GM19455 (cell line): ENCODE measurements around the gene ZNF286A.
"Not testable (repeated sequence)": the region's sequence is repeated elsewhere in the genome, so short reads cannot be mapped to it uniquely, and the experiment has no call there.

Experiments used
- ATAC-seq: cut with Tn5 transposase; IDR thresholded peaks from one replicate; pipeline ENCODE4 v1.9.1; 2021; ENCODE audit not compliant: unreplicated experiment

ZNF286A gene

DNA sequence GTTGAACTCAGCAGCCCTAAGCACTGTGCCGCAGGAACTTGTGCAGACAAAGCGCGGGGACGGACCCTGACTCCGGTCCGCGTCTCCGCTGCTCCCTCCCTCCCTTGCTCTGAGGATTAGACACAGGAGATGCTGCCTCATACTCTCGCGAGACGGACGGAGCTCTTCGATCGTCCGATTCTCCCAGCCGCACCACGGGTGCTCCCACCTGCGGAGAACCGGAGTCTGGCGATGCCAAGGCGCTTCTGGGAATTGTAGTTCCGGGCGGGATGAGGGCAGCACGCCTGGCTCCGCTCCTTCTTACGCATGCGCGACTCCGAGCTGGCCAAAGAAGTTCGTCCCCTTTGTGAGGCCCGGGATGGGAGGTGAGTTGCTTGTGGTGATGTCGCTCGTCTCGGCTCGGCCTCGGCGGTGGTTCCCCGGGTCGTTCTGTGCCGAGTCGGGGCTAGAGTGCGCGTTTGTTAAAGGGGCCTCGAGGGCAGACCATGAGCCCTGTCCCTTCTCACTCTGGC is at the start of gene ZNF286A:
ZNF286A (plus strand) TSS at position 340 of the 512 bp plus-strand sequence. CDS start 578 bp downstream, outside the sequence.
- ATAC-seq: peak; percentile 99

DNA sequence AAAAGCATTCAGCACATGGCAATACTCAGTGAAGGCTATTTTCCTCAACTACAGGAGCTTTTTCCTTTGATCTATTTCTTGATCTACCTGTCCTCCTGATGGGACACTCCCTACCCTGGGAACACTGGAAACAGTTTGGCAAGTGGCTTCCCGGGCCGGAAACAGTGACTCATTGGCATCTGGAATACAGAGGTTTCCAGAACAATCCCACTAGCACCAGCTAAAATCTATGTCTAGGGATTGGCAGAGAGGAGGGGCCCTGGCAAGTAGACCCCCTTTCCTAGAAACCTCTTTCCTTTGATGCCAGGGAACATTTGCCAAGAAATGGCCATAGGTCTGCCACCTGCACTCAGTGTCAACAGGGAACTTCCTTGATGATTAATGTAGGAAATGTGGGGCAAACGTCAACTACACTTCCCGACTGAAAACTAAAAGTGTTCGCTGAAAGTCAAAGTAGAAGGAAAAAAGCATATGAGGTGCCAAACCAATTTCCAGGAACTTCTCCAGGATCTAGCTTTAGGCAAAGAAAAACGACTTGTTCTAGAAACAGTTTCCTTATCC is 49.6 kb upstream of the ZNF286A start:
- ATAC-seq: no peak

- no peak for ATAC-seq
Observed at GRCh38 chr17:15650741-15651582, 48.6 kb upstream of the ZNF286A start.

DNA sequence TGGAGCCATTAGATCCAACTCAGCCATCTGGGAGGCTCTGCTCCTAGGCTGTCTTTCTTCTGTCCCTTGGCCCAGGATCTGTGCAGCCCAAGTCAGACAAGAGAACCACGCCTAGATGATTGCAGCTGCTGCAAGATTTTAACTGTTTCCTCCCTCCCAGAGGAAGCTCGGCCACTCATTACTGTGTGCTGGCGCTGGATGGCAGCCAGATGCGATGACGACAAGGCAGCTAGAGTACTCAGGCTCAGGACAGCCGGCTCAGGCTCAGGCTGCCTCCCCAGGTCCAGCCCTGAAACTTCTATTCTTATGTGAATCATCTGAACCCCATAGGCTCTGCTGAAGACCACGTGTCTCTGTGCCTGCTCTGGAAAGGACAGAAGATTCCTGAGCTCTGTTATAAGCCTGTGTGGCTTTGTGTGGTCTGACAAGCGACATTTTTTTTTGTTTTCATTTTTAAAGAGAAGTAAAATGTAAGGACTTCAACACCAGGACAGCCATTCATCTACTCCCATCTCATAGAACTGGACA is 47.9 kb upstream of the ZNF286A start:
- no peak for ATAC-seq

DNA sequence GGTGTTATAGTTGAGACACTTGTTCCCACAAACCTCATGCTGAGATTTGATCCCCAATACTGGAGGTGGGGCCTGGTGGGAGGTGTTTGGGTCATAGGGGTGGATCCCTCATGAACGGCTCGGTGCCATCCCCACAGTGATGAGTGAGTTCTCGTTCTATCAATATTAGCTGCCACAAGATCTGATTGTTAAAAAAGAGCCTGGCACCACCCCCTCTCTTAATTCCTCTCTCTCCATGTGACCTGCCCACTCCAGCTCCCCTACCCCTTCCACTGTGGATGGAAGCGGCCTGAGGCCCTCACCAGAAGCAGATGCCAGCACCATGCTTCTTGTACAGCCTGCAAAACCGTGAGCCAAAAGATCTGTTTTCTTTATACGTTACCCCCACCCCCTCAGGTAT is 46.6 kb upstream of the ZNF286A start:
- ATAC-seq: no peak

DNA sequence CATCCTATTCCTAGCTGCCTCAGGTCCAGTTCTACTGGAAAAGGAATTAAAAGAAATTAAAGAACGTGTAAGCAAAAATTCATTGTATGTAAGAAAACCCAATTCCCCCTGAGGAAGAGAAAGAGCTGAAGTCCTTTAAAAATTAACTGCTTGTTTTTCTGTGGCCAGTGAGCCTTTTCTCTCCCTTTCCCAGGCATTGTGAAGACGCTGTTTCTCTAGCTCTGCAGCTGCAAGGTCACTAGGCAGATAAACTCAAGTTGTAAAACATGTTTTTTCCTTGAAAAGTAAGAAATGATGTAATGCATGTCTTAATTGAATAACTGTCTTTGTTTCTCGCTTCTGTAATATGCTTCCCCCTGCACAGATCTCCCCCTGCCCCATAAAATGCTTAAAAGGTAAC is 45.2 kb upstream of the ZNF286A start:
- not testable (repeated sequence) for ATAC-seq

DNA sequence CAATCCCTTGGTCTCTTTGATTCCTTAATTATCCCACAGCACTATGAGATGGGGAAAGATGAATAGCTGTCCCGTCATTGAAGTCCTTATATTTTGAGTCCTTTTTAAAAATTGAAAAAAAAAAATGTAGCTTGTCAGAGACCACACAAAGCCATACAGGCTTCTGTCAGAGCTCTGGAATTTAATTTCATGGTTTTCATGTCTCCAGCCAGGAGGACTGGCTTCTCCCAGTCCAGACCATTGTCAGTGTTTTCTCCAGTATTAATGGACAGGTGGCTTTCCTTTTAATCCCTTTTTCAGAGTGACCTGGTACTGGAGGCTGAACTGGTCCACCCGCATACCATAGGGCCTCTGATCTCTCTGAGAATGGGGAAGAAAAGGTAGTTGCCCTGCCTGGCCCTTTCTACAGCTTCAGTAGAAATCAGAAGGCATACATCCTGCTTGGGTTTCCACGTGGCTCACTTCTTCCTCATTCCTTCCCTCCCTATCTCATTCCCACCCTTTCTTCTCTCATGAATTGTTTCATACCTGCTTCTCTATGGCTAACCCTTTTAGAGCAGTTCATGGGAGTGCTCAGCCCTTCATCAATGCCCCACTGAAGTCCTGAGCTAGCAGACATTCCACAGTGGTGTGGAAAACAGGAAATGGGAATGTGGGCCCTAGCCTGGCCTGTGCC is 44.5 kb upstream of the ZNF286A start:
- no peak for ATAC-seq

- no peak for ATAC-seq
Observed at GRCh38 chr17:15657868-15658267, 41.7 kb upstream of the ZNF286A start.

DNA sequence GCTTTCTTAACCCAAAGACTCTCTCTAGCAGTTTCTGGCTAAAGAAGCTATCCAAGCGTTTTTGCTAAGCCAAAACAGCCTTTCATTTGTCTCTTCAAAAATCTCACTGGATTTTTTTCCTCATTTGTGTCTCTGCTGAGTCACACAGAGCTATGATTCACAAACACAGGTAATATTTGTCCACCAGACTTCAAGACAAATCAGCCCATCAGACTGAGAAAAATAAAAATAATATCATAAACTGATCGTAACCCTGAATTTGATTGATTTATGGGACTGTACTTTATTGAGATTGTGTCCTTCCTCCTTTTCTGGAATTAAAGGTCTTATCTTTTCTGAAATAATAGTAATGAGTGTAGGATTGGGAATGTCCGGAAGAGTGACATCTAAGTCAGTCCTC is 41.3 kb upstream of the ZNF286A start:
- ATAC-seq: no peak

DNA sequence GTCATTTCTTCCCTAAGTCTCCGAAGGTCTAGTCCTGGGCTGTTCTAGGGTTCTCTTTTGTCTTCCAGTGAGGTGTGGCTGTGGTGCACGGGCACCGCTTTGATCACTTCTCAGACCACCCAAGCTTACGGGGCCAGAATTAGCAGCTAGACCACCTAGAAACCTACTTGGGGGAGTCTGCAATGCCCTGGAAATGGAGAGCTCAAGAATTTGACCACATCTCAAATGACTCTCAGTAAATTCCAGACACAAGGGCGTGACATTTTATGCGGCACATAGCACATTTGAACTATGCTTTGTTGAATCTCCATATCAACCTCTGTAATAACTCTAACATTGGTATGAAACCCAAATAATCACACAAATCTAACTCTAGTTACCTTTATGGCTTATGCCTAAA is 40.3 kb upstream of the ZNF286A start:
- ATAC-seq: no peak

- ATAC-seq: no peak
Observed at GRCh38 chr17:15659663-15660062, 39.9 kb upstream of the ZNF286A start.

GRCh38 chr17:15660077-15660476 is 39.5 kb upstream of the ZNF286A start:
- no peak for ATAC-seq

DNA sequence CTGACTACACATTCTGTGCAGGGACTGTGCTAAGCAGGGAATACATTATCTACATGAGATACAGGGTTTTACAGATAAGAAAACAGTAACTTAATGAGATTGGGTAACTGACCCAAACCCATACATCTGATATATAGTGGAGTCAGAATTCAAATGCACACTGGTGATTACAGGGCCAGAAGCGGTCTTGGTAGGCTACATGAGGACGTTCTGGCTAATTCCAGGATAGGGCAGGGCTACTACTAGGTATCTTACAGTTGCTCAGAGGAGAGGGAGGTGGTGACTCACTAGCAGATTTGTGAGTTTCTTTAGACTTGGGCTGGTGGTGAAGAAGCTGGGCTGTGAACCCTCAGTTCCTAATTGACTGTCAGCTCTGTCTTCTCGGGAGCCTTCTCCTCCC is 36.9 kb upstream of the ZNF286A start:
- ATAC-seq: no peak

GRCh38 chr17:15663176-15663575 is 36.4 kb upstream of the ZNF286A start:
- ATAC-seq: no peak

DNA sequence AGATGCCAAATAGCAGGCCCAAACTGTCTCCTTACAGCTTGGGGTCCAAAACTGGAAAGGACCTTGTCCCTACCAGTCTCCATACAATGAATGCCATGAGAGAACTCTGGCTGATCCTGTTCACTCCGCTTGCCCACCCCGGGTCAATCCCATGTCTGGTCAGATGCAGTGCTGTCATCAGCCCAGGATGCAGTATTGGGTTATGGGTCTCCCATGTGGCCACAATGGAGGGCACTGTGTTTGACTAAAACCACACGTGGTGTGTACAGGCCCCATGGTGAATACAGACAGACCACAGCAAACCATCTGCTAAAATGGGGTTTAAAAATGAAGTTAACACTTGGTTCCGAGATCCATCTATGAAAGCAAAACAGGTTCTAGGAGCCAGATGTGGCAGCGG is 35.9 kb upstream of the ZNF286A start:
- no peak for ATAC-seq

GRCh38 chr17:15669526-15669925 is 30.0 kb upstream of the ZNF286A start:
- ATAC-seq: not testable (repeated sequence)

DNA sequence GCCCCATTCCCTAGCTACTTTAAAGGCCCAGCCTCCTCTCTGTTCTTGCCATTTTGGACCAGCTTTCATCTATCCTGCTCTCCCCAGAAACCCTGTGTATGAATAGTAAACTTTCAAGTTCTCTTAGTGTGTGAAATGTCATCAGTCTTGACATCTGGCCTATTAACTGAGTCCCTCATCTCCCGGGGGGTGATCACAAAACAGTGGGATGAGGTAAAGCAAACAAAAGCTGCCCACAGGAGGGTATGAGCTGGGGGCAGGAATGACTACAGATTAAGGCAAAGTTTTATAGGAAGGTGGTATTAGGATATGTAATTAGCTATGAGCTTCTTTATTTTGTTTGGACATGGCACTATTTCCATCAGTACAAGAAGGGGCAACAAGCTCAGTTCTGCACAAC is 24.9 kb upstream of the ZNF286A start:
- not testable (repeated sequence) for ATAC-seq

- not testable (repeated sequence) for ATAC-seq
Observed at GRCh38 chr17:15675991-15676390, 23.6 kb upstream of the ZNF286A start.

DNA sequence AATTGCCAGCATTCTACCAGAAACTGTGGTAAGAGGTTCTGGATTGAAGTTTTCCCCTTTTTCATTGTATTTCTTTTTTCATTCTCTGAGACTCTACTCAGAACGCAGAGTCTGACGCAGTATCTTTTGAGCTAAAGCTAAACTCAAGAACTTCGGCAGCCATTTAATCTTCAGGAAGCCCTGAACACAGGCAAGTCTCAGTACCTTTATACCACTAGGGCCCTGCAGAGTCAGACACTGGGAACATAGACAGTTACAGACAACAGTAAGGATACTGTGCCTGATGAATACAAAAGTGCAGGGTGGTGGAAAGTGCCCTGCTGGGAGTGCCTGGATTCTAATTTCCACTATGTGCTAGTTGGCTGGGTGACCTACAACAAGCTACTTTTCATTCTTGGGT is 16.4 kb upstream of the ZNF286A start:
- ATAC-seq: not testable (repeated sequence)

DNA sequence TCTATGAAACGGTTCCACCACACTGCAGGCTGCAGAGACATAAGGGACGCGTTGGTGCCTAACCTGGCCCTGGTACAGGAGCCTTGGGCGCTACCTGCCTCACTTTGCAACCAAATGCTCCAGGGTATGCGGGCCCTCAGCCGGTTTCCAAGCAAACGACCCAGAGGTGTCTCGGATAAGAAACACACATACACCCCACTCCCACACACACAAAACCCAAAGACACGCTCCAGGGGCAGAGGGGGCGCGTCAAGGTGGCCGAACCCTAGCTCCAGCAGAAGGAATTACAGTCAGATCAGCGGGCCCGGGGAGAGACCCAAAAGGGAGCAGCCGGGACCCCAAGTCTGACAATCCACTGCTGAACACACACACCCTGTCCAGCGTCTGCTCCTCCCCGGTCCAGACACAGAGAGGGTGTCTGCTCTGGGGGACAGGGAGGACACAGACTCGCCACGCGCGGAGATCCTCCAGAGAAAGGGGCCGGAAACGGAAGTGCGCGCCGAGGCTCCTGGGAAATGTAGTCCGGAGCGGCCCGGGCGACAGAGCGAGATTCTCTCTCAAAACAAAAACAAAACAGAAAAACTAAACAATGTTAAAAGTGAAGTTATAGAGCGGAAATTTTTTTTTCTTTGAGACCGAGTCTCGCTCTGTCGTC is 15.6 kb upstream of the ZNF286A start, which contains the start of gene TRIM16:
TRIM16 (minus strand) TSS at position 488 of the 655 bp plus-strand sequence. CDS start 32,702 bp downstream, outside the sequence.
- peak; percentile 90 for ATAC-seq

GRCh38 chr17:15687494-15687893 is 12.1 kb upstream of the ZNF286A start:
- ATAC-seq: not testable (repeated sequence)
